Activated T-helper 1 cell treated with anti-CD3 and anti-CD28 coated beads, Interleukin-12 subunit alpha, Interleukin-12 subunit beta, Interleukin-2, Interleukin-4 antibody, amounts not matched to agents 30 ng/mL and 10 ng/mL and 1 ng/mL, durations not matched to agents 14 hours and 24 hours and 36 hours (primary cell): ENCODE measurements around the gene POLL. TPM values are rescaled to one million over a fixed set of nuclear protein-coding genes. Genes with fewer than 3 reads are reported as not detected.

Experiments used
- DNase-seq: peaks from one replicate; pipeline ENCODE4 v3.0.0; 2021; ENCODE audit warnings: low spot score
- H3K27ac Mint-ChIP-seq: one replicate; pipeline ENCODE4 v1.8.0; 2021; ENCODE audit warnings: mild to moderate bottlenecking, mixed read lengths
- H3K27me3 Mint-ChIP-seq: one replicate; pipeline ENCODE4 v1.8.0; 2022; ENCODE audit warnings: mild to moderate bottlenecking, moderate library complexity, mixed read lengths; ENCODE audit not compliant: insufficient read depth
- H3K36me3 Mint-ChIP-seq: one replicate; pipeline ENCODE4 v1.8.0; 2021; ENCODE audit warnings: low read depth, mixed read lengths
- H3K4me1 Mint-ChIP-seq: one replicate; pipeline ENCODE4 v1.8.0; 2021; ENCODE audit warnings: low read depth, mixed read lengths
- H3K4me3 Mint-ChIP-seq: one replicate; pipeline ENCODE4 v1.8.0; 2021; ENCODE audit warnings: mild to moderate bottlenecking, moderate library complexity, mixed read lengths
- H3K9me3 Mint-ChIP-seq: one replicate; pipeline ENCODE4 v1.8.0; 2021; ENCODE audit warnings: mixed read lengths
- intact Hi-C: fragments of 100-400 bp; cut with micrococcal nuclease; formaldehyde crosslinking; loops from one replicate; pipeline ENCODE4 v1.15.1; 2024
- total RNA-seq: library from RNA; stranded (reverse); gene quantifications from 2 replicates; pipeline ENCODE4 v1.2.3, GENCODE V29; 2022

The POLL gene
- total RNA-seq, 1 donor from 2014 or later = 33.5 TPM

- peak overlapping the region; percentile 9 for H3K27ac Mint-ChIP-seq
- no peaks in the 10 kb centered on the region for H3K4me1 Mint-ChIP-seq
- H3K36me3 Mint-ChIP-seq = peaks cover 9% of the 10 kb centered on the region
- H3K4me3 Mint-ChIP-seq = no peak overlapping the region
- H3K9me3 Mint-ChIP-seq = no peaks in the 10 kb centered on the region
- intact Hi-C loops = no loop called here
- no peak for DNase-seq
- H3K27me3 Mint-ChIP-seq = no peaks in the 10 kb centered on the region
These were observed 29.2 kb upstream of the POLL start for GRCh38 chr10:101617102-101617823.

- Mint-ChIP-seq H3K27ac (no peak overlapping the region), H3K27me3 (no peaks in the 10 kb centered on the region), H3K4me1 (peaks cover 4% of the 10 kb centered on the region), H3K9me3 (no peaks in the 10 kb centered on the region), H3K4me3 (no peak overlapping the region), H3K36me3 (peaks cover 9% of the 10 kb centered on the region)
- intact Hi-C loops = no loop called here
- DNase-seq = no peak
These were observed 28.5 kb upstream of the POLL start for GRCh38 chr10:101616415-101617101.

- Mint-ChIP-seq H3K9me3 (no peaks in the 10 kb centered on the region), H3K27ac (no peak overlapping the region), H3K4me3 (no peak overlapping the region), H3K27me3 (no peaks in the 10 kb centered on the region), H3K36me3 (peaks cover 7% of the 10 kb centered on the region), H3K4me1 (peaks cover 10% of the 10 kb centered on the region)
- intact Hi-C loops = no loop called here
- no peak for DNase-seq
These were observed 27.6 kb upstream of the POLL start for GRCh38 chr10:101615525-101616116.

- Mint-ChIP-seq H3K4me1 (peaks cover 10% of the 10 kb centered on the region), H3K9me3 (no peaks in the 10 kb centered on the region), H3K36me3 (peaks cover 7% of the 10 kb centered on the region), H3K27me3 (no peaks in the 10 kb centered on the region), H3K27ac (no peak overlapping the region), H3K4me3 (no peak overlapping the region)
- no peak for DNase-seq
- intact Hi-C loops = no loop called here
These were observed 26.8 kb upstream of the POLL start for GRCh38 chr10:101614663-101615524.

GRCh38 chr10:101613646-101614045 is 25.6 kb upstream of the POLL start:
- H3K4me1 Mint-ChIP-seq = peaks cover 10% of the 10 kb centered on the region
- intact Hi-C loops = no loop called here

GRCh38 chr10:101612872-101613271 is 24.8 kb upstream of the POLL start:
- no peak for DNase-seq
- H3K27ac Mint-ChIP-seq = no peak overlapping the region
- peaks cover 10% of the 10 kb centered on the region for H3K4me1 Mint-ChIP-seq
- no peak overlapping the region for H3K4me3 Mint-ChIP-seq
- peaks cover 3% of the 10 kb centered on the region for H3K36me3 Mint-ChIP-seq
- H3K27me3 Mint-ChIP-seq = no peaks in the 10 kb centered on the region
- no peaks in the 10 kb centered on the region for H3K9me3 Mint-ChIP-seq
- intact Hi-C loops = no loop called here

More at GRCh38 chr10:101613646-101614045, 25.6 kb upstream of the POLL start:
- H3K27me3 Mint-ChIP-seq = no peaks in the 10 kb centered on the region
- no peak overlapping the region for H3K4me3 Mint-ChIP-seq
- no peak for DNase-seq
- H3K36me3 Mint-ChIP-seq = peaks cover 7% of the 10 kb centered on the region
- H3K9me3 Mint-ChIP-seq = no peaks in the 10 kb centered on the region
- H3K27ac Mint-ChIP-seq = no peak overlapping the region

- H3K27ac Mint-ChIP-seq = no peak overlapping the region
- no peaks in the 10 kb centered on the region for H3K27me3 Mint-ChIP-seq
- intact Hi-C loops = no loop called here
- no peaks in the 10 kb centered on the region for H3K9me3 Mint-ChIP-seq
- no peak for DNase-seq
- H3K4me1 Mint-ChIP-seq = peaks cover 10% of the 10 kb centered on the region
- no peak overlapping the region for H3K4me3 Mint-ChIP-seq
- H3K36me3 Mint-ChIP-seq = no peaks in the 10 kb centered on the region
These were observed 24.0 kb upstream of the POLL start for GRCh38 chr10:101612086-101612485.

GRCh38 chr10:101611096-101611905 is 23.2 kb upstream of the POLL start:
- H3K9me3 Mint-ChIP-seq = no peaks in the 10 kb centered on the region
- no peaks in the 10 kb centered on the region for H3K27me3 Mint-ChIP-seq
- no peaks in the 10 kb centered on the region for H3K36me3 Mint-ChIP-seq
- intact Hi-C loops = no loop called here
- H3K27ac Mint-ChIP-seq = peak overlapping the region; percentile 74
- no peak for DNase-seq
- H3K4me1 Mint-ChIP-seq = peaks cover 10% of the 10 kb centered on the region
- no peak overlapping the region for H3K4me3 Mint-ChIP-seq

GRCh38 chr10:101609481-101609880 is 21.4 kb upstream of the POLL start:
- no peaks in the 10 kb centered on the region for H3K27me3 Mint-ChIP-seq
- no peaks in the 10 kb centered on the region for H3K9me3 Mint-ChIP-seq
- intact Hi-C loops = no loop called here
- peaks cover 10% of the 10 kb centered on the region for H3K4me1 Mint-ChIP-seq
- peaks cover 5% of the 10 kb centered on the region for H3K36me3 Mint-ChIP-seq
- no peak overlapping the region for H3K27ac Mint-ChIP-seq
- DNase-seq = no peak
- H3K4me3 Mint-ChIP-seq = no peak overlapping the region

- Mint-ChIP-seq H3K4me3 (no peak overlapping the region), H3K4me1 (peaks cover 10% of the 10 kb centered on the region), H3K27me3 (no peaks in the 10 kb centered on the region), H3K36me3 (peaks cover 8% of the 10 kb centered on the region), H3K9me3 (no peaks in the 10 kb centered on the region), H3K27ac (no peak overlapping the region)
- no peak for DNase-seq
- intact Hi-C loops = no loop called here
These were observed 19.1 kb upstream of the POLL start for GRCh38 chr10:101607124-101607523.

GRCh38 chr10:101602761-101603398 is 14.8 kb upstream of the POLL start:
- H3K27ac Mint-ChIP-seq = no peak overlapping the region
- no peak overlapping the region for H3K4me3 Mint-ChIP-seq
- no peaks in the 10 kb centered on the region for H3K9me3 Mint-ChIP-seq
- H3K27me3 Mint-ChIP-seq = no peaks in the 10 kb centered on the region
- intact Hi-C loops = loop anchor here (1.0 to 5.0 kb wide), 2 partner anchors 99 to 178 kb away; no protein-coding TSS in a partner anchor
- peaks cover 8% of the 10 kb centered on the region for H3K36me3 Mint-ChIP-seq
- no peaks in the 10 kb centered on the region for H3K4me1 Mint-ChIP-seq
- peak; percentile 68 for DNase-seq
